ENCODE measurements around the gene GLRB.

GLRB gene

DNA sequence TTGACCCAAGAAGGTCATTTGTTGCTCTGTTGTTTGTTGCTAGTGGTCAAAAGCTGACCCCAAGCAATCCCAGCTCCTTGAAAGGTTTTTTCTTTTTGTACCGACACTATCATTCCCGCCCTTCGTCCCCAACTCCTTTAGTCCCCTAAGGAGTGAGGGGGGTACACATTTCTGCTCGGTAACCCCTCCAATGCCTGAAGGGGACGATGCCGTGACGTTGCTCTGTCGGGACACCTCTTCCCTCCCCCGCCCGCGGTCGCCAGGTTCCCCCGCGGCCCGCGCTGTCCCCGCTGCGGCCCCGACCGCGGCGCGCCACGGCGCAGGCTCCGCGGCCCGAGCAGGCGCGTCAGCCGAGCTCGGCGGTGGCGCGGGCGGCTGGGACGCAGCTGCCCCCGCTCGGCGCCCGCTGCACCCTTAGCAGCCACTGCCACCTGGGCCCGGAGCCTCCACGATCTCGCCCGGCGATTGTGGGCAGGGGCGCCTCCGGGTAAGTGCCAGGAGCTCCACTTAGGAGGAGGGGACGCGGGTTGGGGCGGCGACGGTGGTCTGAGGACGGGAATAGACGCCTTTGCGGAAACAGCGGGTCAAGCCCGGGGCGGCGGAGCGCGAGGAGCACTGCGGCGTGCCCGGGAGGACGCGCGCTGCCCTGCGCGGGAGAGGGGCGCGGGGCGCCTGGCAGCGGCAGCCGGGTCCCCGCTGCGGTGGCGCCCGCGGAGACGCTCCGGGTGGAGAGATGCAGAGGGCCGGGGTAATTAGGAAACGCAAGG lies at the start of gene GLRB:
TSS of gene GLRB (plus strand) at position 340 of the 767 bp plus-strand sequence. CDS start 1,875 bp downstream, outside the sequence.
- no peaks in the 10 kb centered on the region for H3K9me3 ChIP-seq (replicated peaks; ENCODE audit: insufficient read depth, low read length)
- no peak within 1 kb of the TSS for H3K4me2 ChIP-seq (ENCODE audit: low read depth, low read length)
- no peaks in the 10 kb centered on the region for H4K20me1 ChIP-seq (ENCODE audit: insufficient read depth, low read length)
- no peak within 1 kb of the TSS for H2AFZ ChIP-seq (ENCODE audit: low read length)
- H3K79me2 ChIP-seq (ENCODE audit: low read length), result no peaks in the 10 kb centered on the region
- H3K27ac ChIP-seq (ENCODE audit: low read length), result no peak within 1 kb of the TSS
- TF ChIP-seq, protein P1, sequence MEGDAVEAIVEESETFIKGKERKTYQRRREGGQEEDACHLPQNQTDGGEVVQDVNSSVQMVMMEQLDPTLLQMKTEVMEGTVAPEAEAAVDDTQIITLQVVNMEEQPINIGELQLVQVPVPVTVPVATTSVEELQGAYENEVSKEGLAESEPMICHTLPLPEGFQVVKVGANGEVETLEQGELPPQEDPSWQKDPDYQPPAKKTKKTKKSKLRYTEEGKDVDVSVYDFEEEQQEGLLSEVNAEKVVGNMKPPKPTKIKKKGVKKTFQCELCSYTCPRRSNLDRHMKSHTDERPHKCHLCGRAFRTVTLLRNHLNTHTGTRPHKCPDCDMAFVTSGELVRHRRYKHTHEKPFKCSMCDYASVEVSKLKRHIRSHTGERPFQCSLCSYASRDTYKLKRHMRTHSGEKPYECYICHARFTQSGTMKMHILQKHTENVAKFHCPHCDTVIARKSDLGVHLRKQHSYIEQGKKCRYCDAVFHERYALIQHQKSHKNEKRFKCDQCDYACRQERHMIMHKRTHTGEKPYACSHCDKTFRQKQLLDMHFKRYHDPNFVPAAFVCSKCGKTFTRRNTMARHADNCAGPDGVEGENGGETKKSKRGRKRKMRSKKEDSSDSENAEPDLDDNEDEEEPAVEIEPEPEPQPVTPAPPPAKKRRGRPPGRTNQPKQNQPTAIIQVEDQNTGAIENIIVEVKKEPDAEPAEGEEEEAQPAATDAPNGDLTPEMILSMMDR (IDR thresholded peaks at IDR 0.05; ENCODE audit: low read length), result no peak
- TF ChIP-seq EZH2phosphoT487 (IDR thresholded peaks at IDR 0.05; ENCODE audit: low read length) (no peak), EZH2 (optimal IDR thresholded peaks at IDR 0.05; ENCODE audit: low read depth, low read length) (no peak)
- no peak within 1 kb of the TSS for H3K4me3 ChIP-seq (ENCODE audit: low read length)
- H3K9ac ChIP-seq (ENCODE audit: low read length), result no peak within 1 kb of the TSS
- H3F3A ChIP-seq (ENCODE audit: insufficient read depth, low read length), result no peaks in the 10 kb centered on the region
- no peaks in the 10 kb centered on the region for H3K27me3 ChIP-seq (replicated peaks; ENCODE audit: insufficient read depth, low read length)
- no peaks in the 10 kb centered on the region for H3K4me1 ChIP-seq (ENCODE audit: low read length)
- H3K9me2 ChIP-seq (replicated peaks; ENCODE audit: insufficient read depth, low read length), result no peaks in the 10 kb centered on the region
- no peak for DNase-seq
- H3K36me3 ChIP-seq (replicated peaks; ENCODE audit: insufficient read depth, low read length), result no peaks in the 10 kb centered on the region

DNA sequence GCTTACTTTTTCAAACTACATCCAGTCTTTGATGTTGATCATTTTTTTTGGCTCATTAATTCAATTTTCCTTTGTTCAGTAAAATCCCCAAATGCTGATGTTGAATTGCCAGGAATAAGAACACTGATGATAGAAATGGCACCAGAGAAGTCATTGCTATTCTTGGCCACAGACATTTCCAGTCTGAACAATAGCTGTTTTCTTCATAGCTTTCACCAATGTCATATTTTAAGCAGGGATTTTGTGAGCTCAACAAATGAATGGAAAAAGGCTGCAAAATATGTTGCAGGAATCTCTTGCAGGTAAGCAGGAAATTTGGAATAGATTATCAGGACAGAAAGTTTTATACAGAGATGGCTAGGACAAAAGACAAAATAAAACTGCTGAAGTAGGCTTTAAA lies 40.5 kb upstream of the GLRB start:
- Histone ChIP-seq H3K4me2 (ENCODE audit: low read depth, low read length) (no peak overlapping the region), H3K36me3 (replicated peaks; ENCODE audit: insufficient read depth, low read length) (no peaks in the 10 kb centered on the region), H3K79me2 (ENCODE audit: low read length) (no peaks in the 10 kb centered on the region), H3K4me1 (ENCODE audit: low read length) (no peaks in the 10 kb centered on the region), H3K4me3 (ENCODE audit: low read length) (no peak overlapping the region), H3K9me3 (replicated peaks; ENCODE audit: insufficient read depth, low read length) (no peaks in the 10 kb centered on the region), H3F3A (ENCODE audit: insufficient read depth, low read length) (no peaks in the 10 kb centered on the region), H3K27ac (ENCODE audit: low read length) (no peak overlapping the region), H3K27me3 (replicated peaks; ENCODE audit: insufficient read depth, low read length) (no peaks in the 10 kb centered on the region), H3K9me2 (replicated peaks; ENCODE audit: insufficient read depth, low read length) (no peaks in the 10 kb centered on the region), H2AFZ (ENCODE audit: low read length) (no peak overlapping the region), H4K20me1 (ENCODE audit: insufficient read depth, low read length) (no peaks in the 10 kb centered on the region), H3K9ac (ENCODE audit: low read length) (no peak overlapping the region)
- TF ChIP-seq, protein P1 (IDR thresholded peaks at IDR 0.05; ENCODE audit: low read length), result no peak
- TF ChIP-seq EZH2 (optimal IDR thresholded peaks at IDR 0.05; ENCODE audit: low read depth, low read length) (no peak), EZH2phosphoT487 (IDR thresholded peaks at IDR 0.05; ENCODE audit: low read length) (no peak)
- DNase-seq, result no peak

DNA sequence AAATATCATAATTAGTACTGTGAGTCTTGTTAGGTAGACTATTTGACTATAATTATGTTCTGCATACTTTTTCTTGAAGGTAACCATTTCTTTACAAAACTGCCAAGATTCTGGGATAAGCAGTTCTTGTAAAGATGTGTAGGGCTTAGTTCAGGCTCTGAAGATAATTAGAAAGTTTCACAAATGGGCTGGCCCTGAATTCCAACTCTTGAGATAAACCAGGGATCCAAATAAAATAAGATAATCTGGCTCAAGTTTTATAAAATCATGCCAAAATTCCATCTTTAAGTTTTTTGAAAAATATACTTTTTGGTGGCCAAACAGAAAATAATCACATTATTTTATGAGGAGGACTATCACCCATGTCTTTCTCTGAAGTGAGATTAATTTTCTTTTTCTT lies 35.5 kb upstream of the GLRB start:
- no peak overlapping the region for H3K9ac ChIP-seq (ENCODE audit: low read length)
- no peak overlapping the region for H3K27ac ChIP-seq (ENCODE audit: low read length)
- no peaks in the 10 kb centered on the region for H3K79me2 ChIP-seq (ENCODE audit: low read length)
- no peaks in the 10 kb centered on the region for H3F3A ChIP-seq (ENCODE audit: insufficient read depth, low read length)
- H3K4me2 ChIP-seq (ENCODE audit: low read depth, low read length), result no peak overlapping the region
- TF ChIP-seq, protein P1 (IDR thresholded peaks at IDR 0.05; ENCODE audit: low read length), result no peak
- no peak for TF ChIP-seq EZH2 (optimal IDR thresholded peaks at IDR 0.05; ENCODE audit: low read depth, low read length)
- H4K20me1 ChIP-seq (ENCODE audit: insufficient read depth, low read length), result no peaks in the 10 kb centered on the region
- no peak overlapping the region for H2AFZ ChIP-seq (ENCODE audit: low read length)
- no peaks in the 10 kb centered on the region for H3K27me3 ChIP-seq (replicated peaks; ENCODE audit: insufficient read depth, low read length)
- H3K36me3 ChIP-seq (replicated peaks; ENCODE audit: insufficient read depth, low read length), result no peaks in the 10 kb centered on the region
- no peaks in the 10 kb centered on the region for H3K9me3 ChIP-seq (replicated peaks; ENCODE audit: insufficient read depth, low read length)
- H3K4me3 ChIP-seq (ENCODE audit: low read length), result no peak overlapping the region
- no peaks in the 10 kb centered on the region for H3K4me1 ChIP-seq (ENCODE audit: low read length)
- no peaks in the 10 kb centered on the region for H3K9me2 ChIP-seq (replicated peaks; ENCODE audit: insufficient read depth, low read length)
- no peak for DNase-seq
